A549 (cell line): Measurements from ENCODE around the gene CCDC7. TPM values are rescaled to one million over a fixed set of nuclear protein-coding genes. Genes with fewer than 3 reads are reported as not detected.

Experiments used
- ATAC-seq, 2 experiments: fragments of 200-7000 bp in 1 of 2; fragments of >200 bp in 1 of 2; cut with Nextera tagmentation in 1 of 2; cut with Tn5 transposase in 1 of 2; 3 replicates each; pipeline versions ENCODE4 v1.8.0 to v1.9.1; 2018 to 2020; ENCODE audit warnings: mild to moderate bottlenecking in 1 of 2, moderate library complexity in 1 of 2
- CTCF ChIA-PET: fragments of 300-600 bp; sonication (Branson Sonifier 250); formaldehyde crosslinking; extraction: SDS; loops from one replicate; lab custom pipeline; 2021; ENCODE audit warnings: antibody characterized with exemption, inconsistent platforms; lab: Yijun Ruan, JAX
- POLR2A ChIA-PET: fragments of 350-600 bp; formaldehyde crosslinking; extraction: SDS; loops from one replicate; lab custom pipeline; 2021; ENCODE audit warnings: antibody characterized with exemption, inconsistent platforms; lab: Yijun Ruan, JAX
- DNase-seq, 2 experiments: peaks; one replicate each; pipeline versions ENCODE4 v3.0.0 to v3.0.0-alpha.2; 2011 to 2016; ENCODE audit warnings: low read depth in 1 of 2, low spot score in 1 of 2
- FAIRE-seq: peaks from 2 replicates; lab custom pipeline; 2011; peaks lifted over from hg19 to GRCh38; lab: Jason Lieb, UNC
- H3K27ac ChIP-seq, 2 experiments: fragments of >200 bp; sonication (Bioruptor Twin); formaldehyde crosslinking; 3 replicates each; pipeline ENCODE4 v1.5.1; 2016 to 2017
- H3K4me1 ChIP-seq: fragments of >200 bp; sonication (Bioruptor Twin); formaldehyde crosslinking; 3 replicates; pipeline ENCODE4 v1.6.1; 2016
- H3K4me2 ChIP-seq: fragments of >200 bp; sonication (Bioruptor Twin); formaldehyde crosslinking; 3 replicates; pipeline ENCODE4 v1.6.1; 2016
- H3K4me3 ChIP-seq: fragments of >200 bp; sonication (Bioruptor Twin); formaldehyde crosslinking; 3 replicates; pipeline ENCODE4 v1.5.1; 2016
- H3K9me3 ChIP-seq: fragments of >200 bp; sonication (Bioruptor Twin); formaldehyde crosslinking; 3 replicates; pipeline ENCODE4 v1.6.1; 2016
- ATOH8 ChIP-seq: fragments of 250-450 bp; sonication (Bioruptor Pico); IDR thresholded peaks from 2 replicates; pipeline ENCODE4 v1.5.0; 2020; ENCODE audit warnings: low read depth, mild to moderate bottlenecking, moderate library complexity
- BCL3 ChIP-seq: fragments of >200 bp; sonication (Bioruptor Twin); formaldehyde crosslinking; IDR thresholded peaks from 3 replicates; pipeline ENCODE4 v1.6.1; 2016
- BHLHE40 ChIP-seq: IDR thresholded peaks from 2 replicates; pipeline ENCODE4 v1.6.1; 2012; ENCODE audit warnings: low read depth, low read length, inconsistent platforms
- CEBPB ChIP-seq, 2 experiments: fragments of >200 bp in 1 of 2; sonication (Bioruptor Twin) in 1 of 2; formaldehyde crosslinking in 1 of 2; IDR thresholded peaks; 2 replicates each; pipeline ENCODE4 v1.6.1; 2012 to 2016
- CHD2 ChIP-seq: fragments of 150-350 bp; IDR thresholded peaks from 2 replicates; pipeline ENCODE4 v1.6.1; 2014; ENCODE audit warnings: low read length; ENCODE audit not compliant: partially characterized antibody
- CTCF ChIP-seq: fragments of >200 bp; sonication (Bioruptor Twin); formaldehyde crosslinking; IDR thresholded peaks from 3 replicates; pipeline ENCODE4 v1.5.1; 2016
- E2F6 ChIP-seq: IDR thresholded peaks from 2 replicates; pipeline ENCODE4 v1.6.1; 2012; ENCODE audit warnings: low read depth, borderline replicate concordance
- EP300 ChIP-seq, 2 experiments: fragments of >200 bp; sonication (Bioruptor Twin); formaldehyde crosslinking; IDR thresholded peaks; 2 replicates in 1 of 2; 3 replicates in 1 of 2; pipeline ENCODE4 v1.6.1; 2016 to 2017
- ESRRA ChIP-seq: fragments of 150-350 bp; IDR thresholded peaks from 2 replicates; pipeline ENCODE4 v1.6.1; 2014; ENCODE audit warnings: mild to moderate bottlenecking, low read length, borderline replicate concordance
- FOSB ChIP-seq: fragments of 250-450 bp; sonication (Bioruptor Pico); IDR thresholded peaks from 2 replicates; pipeline ENCODE4 v1.5.0; 2020; ENCODE audit warnings: mild to moderate bottlenecking, moderate library complexity
- FOXS1 ChIP-seq: fragments of 250-450 bp; sonication (Bioruptor Pico); IDR thresholded peaks from 2 replicates; pipeline ENCODE4 v1.5.0; 2020; ENCODE audit warnings: mild to moderate bottlenecking, moderate library complexity
- HDAC2 ChIP-seq: fragments of 200-600 bp; sonication (generic); IDR thresholded peaks from 2 replicates; pipeline ENCODE4 v1.6.1; 2016
- HMGXB4 ChIP-seq: fragments of 250-450 bp; sonication (Bioruptor Pico); IDR thresholded peaks from 2 replicates; pipeline ENCODE4 v1.5.0; 2021; ENCODE audit warnings: mild to moderate bottlenecking, moderate library complexity, borderline replicate concordance
- HOXA7 ChIP-seq: fragments of 250-450 bp; sonication (Bioruptor Pico); IDR thresholded peaks from 2 replicates; pipeline ENCODE4 v1.5.0; 2020; ENCODE audit warnings: mild to moderate bottlenecking, moderate library complexity
- KDM1A ChIP-seq: fragments of 200-600 bp; sonication (generic); IDR thresholded peaks from 2 replicates; pipeline ENCODE4 v1.6.1; 2016; ENCODE audit warnings: low read depth, mild to moderate bottlenecking
- KDM5A ChIP-seq: fragments of 200-600 bp; sonication (generic); IDR thresholded peaks from 2 replicates; pipeline ENCODE4 v1.6.1; 2016; ENCODE audit warnings: antibody characterized with exemption, mild to moderate bottlenecking
- NFE2L2 ChIP-seq: fragments of 150-350 bp; conservative IDR thresholded peaks from 2 replicates; pipeline ENCODE4 v1.6.1; 2014; ENCODE audit warnings: low read length
- PBX3 ChIP-seq: IDR thresholded peaks from 2 replicates; pipeline ENCODE4 v1.6.1; 2012
- POLR2A ChIP-seq: IDR thresholded peaks from 2 replicates; pipeline ENCODE4 v1.6.1; 2012; ENCODE audit warnings: mild to moderate bottlenecking, low read length
- POLR2AphosphoS2 ChIP-seq: conservative IDR thresholded peaks from 2 replicates; pipeline ENCODE4 v1.6.1; 2012; ENCODE audit warnings: low read length, improper control_type of control experiment, inconsistent platforms
- RARB ChIP-seq: fragments of 250-450 bp; sonication (Bioruptor Pico); IDR thresholded peaks from 2 replicates; pipeline ENCODE4 v1.8.0; 2021; ENCODE audit warnings: mild to moderate bottlenecking, moderate library complexity
- RCOR1 ChIP-seq: fragments of 150-350 bp; IDR thresholded peaks from 2 replicates; pipeline ENCODE4 v1.6.1; 2014; ENCODE audit warnings: antibody characterized with exemption, low read length, low read depth
- RNF2 ChIP-seq: fragments of 200-600 bp; sonication (generic); IDR thresholded peaks from 2 replicates; pipeline ENCODE4 v1.6.1; 2016; ENCODE audit warnings: low read depth, mild to moderate bottlenecking, antibody characterized with exemption, moderate library complexity, borderline replicate concordance
- SMC3 ChIP-seq: fragments of >200 bp; sonication (Bioruptor Twin); formaldehyde crosslinking; IDR thresholded peaks from 3 replicates; pipeline ENCODE4 v1.6.1; 2018; ENCODE audit warnings: inconsistent platforms
- SREBF2 ChIP-seq: fragments of 450-650 bp; IDR thresholded peaks from 2 replicates; pipeline ENCODE4 v1.6.1; 2014; ENCODE audit warnings: mild to moderate bottlenecking, moderate library complexity
- TFCP2L1 ChIP-seq: fragments of 250-450 bp; sonication (Bioruptor Pico); IDR thresholded peaks from 2 replicates; pipeline ENCODE4 v1.5.0; 2021; ENCODE audit warnings: mild to moderate bottlenecking
- TP53 ChIP-seq: fragments of 250-450 bp; sonication (Bioruptor Pico); IDR thresholded peaks from 2 replicates; pipeline ENCODE4 v1.5.0; 2021; ENCODE audit warnings: mild to moderate bottlenecking, moderate library complexity
- ZNF302 ChIP-seq: fragments of 250-450 bp; sonication (Bioruptor Pico); IDR thresholded peaks from 2 replicates; pipeline ENCODE4 v1.9.0; 2021; ENCODE audit warnings: inconsistent platforms, mild to moderate bottlenecking, moderate library complexity
- ZSCAN20 ChIP-seq: fragments of 250-450 bp; sonication (Bioruptor Pico); IDR thresholded peaks from 2 replicates; pipeline ENCODE4 v1.8.0; 2022; ENCODE audit warnings: mild to moderate bottlenecking, moderate library complexity
- WGBS: methylation state at CpG from one replicate; pipeline ENCODE4 v1.1.6; 2017; ENCODE audit errors: missing lambda C conversion rate; 5-methylcytosine and 5-hydroxymethylcytosine counted together
- polyA plus RNA-seq, 4 experiments: library from polyadenylated mRNA; depleted of rRNA in 3 of 4; stranded (reverse); fragments of >200 nt; fragmentation: RNase III in 1 of 4; extraction: RNeasy Plus Mini Kit Qiagen cat#74134 plus additional on column Dnase treatment in 1 of 4; gene quantifications; 2 replicates in 3 of 4; 3 replicates in 1 of 4; pipeline ENCODE4 v1.2.3, GENCODE V29; 2011 to 2017

The CCDC7 gene
- polyA plus RNA-seq, 2 of the 4 experiments (the other 2 are of a cell fraction), result 1.2 to 2.9 TPM

- TF ChIP-seq POLR2AphosphoS2 (no peak), ATOH8 (no peak), SMC3 (no peak), RARB (CRISPR knock-in tag) (no peak), ZSCAN20 (CRISPR knock-in tag) (no peak), NFE2L2 (no peak), KDM5A (no peak), HDAC2 (no peak), SREBF2 (no peak), FOXS1 (no peak)
- POLR2A ChIA-PET, result no interaction called here
- Histone ChIP-seq H3K27ac (no peak overlapping the region), H3K9me3 (no peaks in the 10 kb centered on the region), H3K4me3 (no peak overlapping the region), H3K4me2 (no peak overlapping the region), H3K4me1 (no peaks in the 10 kb centered on the region)
- WGBS, result 68% methylated on average over 3 of the region's 3 CpGs
- CTCF ChIA-PET, result no interaction called here
- DNase-seq (no peak), FAIRE-seq (no peak), ATAC-seq (no peak)
These were observed 293.0 kb downstream of the CCDC7 start for GRCh38 chr10:32738958-32739357.

GRCh38 chr10:32744321-32744720, 298.4 kb downstream of the CCDC7 start:
- DNase-seq (no peak), ATAC-seq (no peak)
- H3K4me1 ChIP-seq, result no peaks in the 10 kb centered on the region
- H3K9me3 ChIP-seq, result no peaks in the 10 kb centered on the region
- no peak for TF ChIP-seq RCOR1
- no peak for TF ChIP-seq ATOH8
- TF ChIP-seq TFCP2L1 (CRISPR knock-in tag), result no peak
- TF ChIP-seq ESRRA, result no peak
- TF ChIP-seq HOXA7 (CRISPR knock-in tag), result no peak
- TF ChIP-seq CEBPB (IDR thresholded peaks at IDR 0.05), result no peak
- TF ChIP-seq ZNF302 (CRISPR knock-in tag), result no peak
- TF ChIP-seq HMGXB4 (CRISPR knock-in tag), result no peak
- no peak for TF ChIP-seq NFE2L2
- TF ChIP-seq KDM1A, result no peak
- TF ChIP-seq BHLHE40, result no peak
- no peak for TF ChIP-seq POLR2A
- TF ChIP-seq, all 56 proteins: peak for 0
- 50% methylated on average over 1 of the region's 1 CpG for WGBS
- ChIA-PET POLR2A (no interaction called here), CTCF (no interaction called here)
- H3K4me3 ChIP-seq, result no peak overlapping the region
- H3K4me2 ChIP-seq, result no peak overlapping the region
- FAIRE-seq, result no peak
- H3K27ac ChIP-seq, result no peak overlapping the region

GRCh38 chr10:32746869-32747268, 300.9 kb downstream of the CCDC7 start:
- no peak overlapping the region for H3K4me2 ChIP-seq
- POLR2A ChIA-PET, result no interaction called here
- ATAC-seq, result no peak
- H3K4me3 ChIP-seq, result no peak overlapping the region
- 54% methylated on average over 3 of the region's 3 CpGs for WGBS
- no peak for FAIRE-seq
- no peak for DNase-seq
- H3K4me1 ChIP-seq, result no peaks in the 10 kb centered on the region
- H3K9me3 ChIP-seq, result no peaks in the 10 kb centered on the region
- H3K27ac ChIP-seq, result no peak overlapping the region
- CTCF ChIA-PET, result no interaction called here
- TF ChIP-seq PBX3 (no peak), BHLHE40 (no peak), BCL3 (no peak), FOSB (no peak), CTCF (no peak), CEBPB (IDR thresholded peaks at IDR 0.05) (no peak), E2F6 (no peak), TP53 (CRISPR knock-in tag) (no peak), CHD2 (no peak), SMC3 (no peak), EP300 (IDR thresholded peaks at IDR 0.05) (no peak), RNF2 (no peak)
